ENCODE measurements around the gene METTL6. TPM values are rescaled to one million over a fixed set of nuclear protein-coding genes. Genes with fewer than 3 reads are reported as not detected.
"Not testable (repeated sequence)": the region's sequence is repeated elsewhere in the genome, so short reads cannot be mapped to it uniquely, and the experiment has no call there.

Gene METTL6
- total RNA-seq, 1 donor: 30.6 TPM

DNA sequence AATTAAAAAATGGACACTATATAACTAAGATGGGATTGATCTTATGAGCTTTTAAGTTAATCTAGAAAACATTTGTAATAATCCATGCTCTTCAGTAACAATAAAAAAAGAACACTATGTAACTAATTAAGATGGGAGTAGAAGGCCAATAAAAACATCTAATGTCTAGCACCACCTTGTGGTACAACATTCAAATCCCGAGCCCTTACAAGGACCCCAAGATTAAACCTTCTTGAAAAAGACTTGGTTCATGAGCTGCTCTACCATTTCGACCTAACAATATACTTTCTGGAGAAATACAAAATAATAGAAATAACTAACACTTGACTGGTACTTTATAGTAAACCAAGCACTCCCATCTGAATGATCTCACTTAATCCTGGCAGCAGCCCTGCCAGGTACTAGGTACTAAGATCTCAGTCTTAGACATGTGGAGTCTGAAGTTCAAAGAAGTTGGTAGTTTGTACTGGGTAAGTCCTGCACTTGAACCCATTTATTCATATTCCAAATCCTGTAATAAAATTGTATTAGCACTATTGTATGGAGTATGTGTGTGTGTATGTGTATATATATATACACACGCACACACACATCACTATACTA lies 21.8 kb downstream of the METTL6 start:
- TF ChIP-seq, protein P1, sequence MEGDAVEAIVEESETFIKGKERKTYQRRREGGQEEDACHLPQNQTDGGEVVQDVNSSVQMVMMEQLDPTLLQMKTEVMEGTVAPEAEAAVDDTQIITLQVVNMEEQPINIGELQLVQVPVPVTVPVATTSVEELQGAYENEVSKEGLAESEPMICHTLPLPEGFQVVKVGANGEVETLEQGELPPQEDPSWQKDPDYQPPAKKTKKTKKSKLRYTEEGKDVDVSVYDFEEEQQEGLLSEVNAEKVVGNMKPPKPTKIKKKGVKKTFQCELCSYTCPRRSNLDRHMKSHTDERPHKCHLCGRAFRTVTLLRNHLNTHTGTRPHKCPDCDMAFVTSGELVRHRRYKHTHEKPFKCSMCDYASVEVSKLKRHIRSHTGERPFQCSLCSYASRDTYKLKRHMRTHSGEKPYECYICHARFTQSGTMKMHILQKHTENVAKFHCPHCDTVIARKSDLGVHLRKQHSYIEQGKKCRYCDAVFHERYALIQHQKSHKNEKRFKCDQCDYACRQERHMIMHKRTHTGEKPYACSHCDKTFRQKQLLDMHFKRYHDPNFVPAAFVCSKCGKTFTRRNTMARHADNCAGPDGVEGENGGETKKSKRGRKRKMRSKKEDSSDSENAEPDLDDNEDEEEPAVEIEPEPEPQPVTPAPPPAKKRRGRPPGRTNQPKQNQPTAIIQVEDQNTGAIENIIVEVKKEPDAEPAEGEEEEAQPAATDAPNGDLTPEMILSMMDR (IDR thresholded peaks at IDR 0.05; ENCODE audit: insufficient read depth, low read length): peak; percentile 55
- no peak overlapping the region for H3K4me3 ChIP-seq (ENCODE audit: low read depth, low read length)
- DNase-seq (ENCODE audit: low read depth): peak; percentile 84

DNA sequence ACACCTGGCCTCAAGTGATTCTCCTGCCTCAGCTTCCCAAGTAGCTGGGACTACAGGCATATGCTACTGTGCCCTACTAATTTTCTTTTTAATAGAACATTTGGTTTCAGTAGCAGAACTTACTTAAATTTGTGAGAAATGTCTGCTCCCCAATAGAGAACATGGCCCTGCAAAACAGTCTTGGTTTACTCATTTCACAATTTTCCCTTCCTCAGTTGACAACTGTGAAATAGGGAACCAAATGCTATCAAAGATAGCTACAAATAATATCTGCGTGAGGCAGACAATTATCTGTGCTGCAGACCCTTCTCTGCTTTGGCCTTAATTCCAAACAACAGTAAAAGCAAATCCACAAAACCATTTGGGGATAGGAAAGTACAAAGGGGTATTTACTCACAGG lies 22.6 kb downstream of the METTL6 start:
- no peak overlapping the region for H3K4me3 ChIP-seq (ENCODE audit: low read depth, low read length)
- no peak for DNase-seq (ENCODE audit: low read depth)
- TF ChIP-seq, protein P1 (IDR thresholded peaks at IDR 0.05; ENCODE audit: insufficient read depth, low read length): no peak

DNA sequence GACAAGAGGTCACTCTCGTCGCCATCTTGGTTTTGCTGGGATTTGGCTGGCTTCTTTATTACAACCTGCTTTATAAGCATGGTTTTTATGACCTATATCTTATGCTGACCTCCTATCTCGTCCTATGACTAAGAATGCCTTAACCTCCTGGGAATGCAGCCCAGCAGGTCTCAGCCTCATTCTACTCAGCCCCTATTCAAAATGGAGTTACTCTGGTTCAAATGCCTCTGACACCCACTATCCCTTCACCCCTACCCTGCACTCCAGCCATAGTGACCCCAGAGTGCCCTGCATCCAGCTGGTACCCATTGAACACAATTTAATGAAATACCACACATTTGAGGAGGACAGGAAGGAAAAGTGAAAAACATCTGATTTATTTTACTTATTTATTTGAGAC lies 23.4 kb downstream of the METTL6 start:
- H3K4me3 ChIP-seq (ENCODE audit: low read depth, low read length): no peak overlapping the region
- TF ChIP-seq, protein P1 (IDR thresholded peaks at IDR 0.05; ENCODE audit: insufficient read depth, low read length): no peak
- no peak for DNase-seq (ENCODE audit: low read depth)

DNA sequence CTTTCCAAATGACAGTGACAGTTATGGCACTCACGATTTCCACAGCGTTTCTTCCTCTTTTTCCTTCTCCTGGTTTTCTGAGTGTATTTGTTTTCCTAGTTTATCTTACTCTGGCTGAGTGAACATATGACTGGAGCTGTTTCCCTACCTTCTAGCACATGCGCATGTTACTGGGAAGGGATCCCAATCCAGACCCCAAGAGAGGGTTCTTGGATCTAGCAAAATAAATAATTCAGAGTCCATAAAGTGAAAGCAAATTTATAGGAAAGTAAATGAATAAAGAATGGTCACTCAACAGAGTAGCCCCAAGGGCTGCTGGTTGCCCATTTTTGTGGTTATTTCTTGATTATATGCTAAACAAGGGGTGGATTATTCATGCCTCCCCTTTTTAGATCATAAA lies 23.8 kb downstream of the METTL6 start:
- no peak overlapping the region for H3K4me3 ChIP-seq (ENCODE audit: low read depth, low read length)
- DNase-seq (ENCODE audit: low read depth): peak; percentile 13
- TF ChIP-seq, protein P1 (IDR thresholded peaks at IDR 0.05; ENCODE audit: insufficient read depth, low read length): no peak

DNA sequence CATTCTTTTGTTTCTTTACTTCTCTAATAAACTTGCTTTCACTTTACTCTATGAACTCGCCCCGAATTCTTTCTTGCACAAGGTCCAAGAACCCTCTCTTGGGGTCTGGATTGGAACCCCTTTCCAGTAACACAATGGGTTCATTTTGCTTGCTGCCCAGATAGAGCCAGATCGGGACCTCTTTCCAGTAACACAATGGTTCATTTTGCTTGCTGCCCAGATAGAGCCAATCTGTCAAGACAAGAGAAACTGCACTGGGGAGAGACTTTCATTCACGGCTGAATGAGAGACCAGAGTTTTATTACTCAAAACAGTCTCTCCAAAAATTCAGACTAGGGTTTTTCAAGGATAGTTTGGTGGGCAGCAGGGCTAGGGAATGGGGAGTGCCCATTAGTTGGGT lies 25.4 kb downstream of the METTL6 start:
- TF ChIP-seq, protein P1 (IDR thresholded peaks at IDR 0.05; ENCODE audit: insufficient read depth, low read length): no peak
- no peak overlapping the region for H3K4me3 ChIP-seq (ENCODE audit: low read depth, low read length)
- no peak for DNase-seq (ENCODE audit: low read depth)

DNA sequence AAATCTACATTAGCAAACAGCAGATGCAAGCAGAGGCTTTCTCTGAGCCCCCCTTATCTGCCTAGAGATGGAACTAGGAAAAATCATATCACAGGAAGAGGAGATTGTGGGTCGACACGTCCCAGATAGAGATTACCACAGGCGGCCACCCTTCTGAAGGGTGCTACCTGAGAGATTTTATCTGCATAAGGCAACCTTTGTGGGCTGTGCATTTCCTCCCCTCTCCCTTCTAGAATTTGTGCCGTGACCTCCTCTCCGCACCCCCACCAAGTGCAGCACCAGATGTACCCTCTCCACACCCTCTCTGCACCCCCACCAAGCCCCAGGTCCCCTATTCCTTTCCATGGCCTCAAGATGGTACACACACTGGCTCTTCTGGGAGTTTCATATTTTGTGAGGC lies 27.4 kb downstream of the METTL6 start:
- TF ChIP-seq, protein P1 (IDR thresholded peaks at IDR 0.05; ENCODE audit: insufficient read depth, low read length): no peak
- H3K4me3 ChIP-seq (ENCODE audit: low read depth, low read length): no peak overlapping the region
- DNase-seq (ENCODE audit: low read depth): no peak

DNA sequence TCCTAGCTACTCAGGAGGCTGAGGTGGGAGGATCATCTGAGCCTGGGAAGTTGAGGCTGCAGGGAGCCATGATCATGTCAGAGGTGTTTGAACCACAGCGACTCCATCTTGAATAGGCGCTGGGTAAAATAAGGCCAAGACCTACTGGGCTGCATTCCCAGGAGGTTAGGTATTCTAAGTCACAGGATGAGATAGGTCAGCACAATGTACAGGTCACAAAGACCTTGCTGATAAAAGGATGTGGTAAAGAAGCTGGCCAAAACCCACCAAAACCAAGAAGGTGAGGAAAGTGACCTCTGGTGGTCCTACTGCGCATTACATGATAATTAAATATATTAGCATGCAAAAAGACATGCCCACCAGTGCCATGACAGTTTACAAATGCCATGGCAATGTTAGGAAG lies 28.6 kb downstream of the METTL6 start:
- TF ChIP-seq, protein P1 (IDR thresholded peaks at IDR 0.05; ENCODE audit: insufficient read depth, low read length): peak; percentile 45
- peak; percentile 36 for DNase-seq (ENCODE audit: low read depth)
- not testable (repeated sequence) for H3K4me3 ChIP-seq (ENCODE audit: low read depth, low read length)

DNA sequence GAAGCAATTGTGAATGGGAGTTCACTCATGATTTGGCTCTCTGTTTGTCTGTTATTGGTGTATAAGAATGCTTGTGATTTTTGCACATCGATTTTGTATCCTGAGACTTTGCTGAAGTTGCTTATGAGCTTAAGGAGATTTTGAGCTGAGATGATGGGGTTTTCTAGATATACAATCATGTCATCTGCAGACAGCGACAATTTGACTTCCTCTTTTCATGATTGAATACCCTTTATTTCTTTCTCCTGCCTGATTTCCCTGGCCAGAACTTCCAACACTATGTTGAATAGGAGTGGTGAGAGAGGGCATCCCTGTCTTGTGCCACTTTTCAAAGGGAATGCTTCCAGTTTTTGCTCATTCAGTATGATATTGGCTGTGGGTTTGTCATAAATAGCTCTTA lies 34.1 kb downstream of the METTL6 start:
- H3K4me3 ChIP-seq (ENCODE audit: low read depth, low read length); DNase-seq (ENCODE audit: low read depth): not testable (repeated sequence)

Measured in fibroblast of the aortic adventitia (primary cell).